DMS53 (cell line): ENCODE results near the gene ZNF511.
"Not testable (repeated sequence)": the region's sequence is repeated elsewhere in the genome, so short reads cannot be mapped to it uniquely, and the experiment has no call there.

ENCODE experiments used
- DNase-seq: peaks from one replicate; lab custom pipeline; 2025; lab: John Stamatoyannopoulos, UW

The ZNF511 gene, protein sequence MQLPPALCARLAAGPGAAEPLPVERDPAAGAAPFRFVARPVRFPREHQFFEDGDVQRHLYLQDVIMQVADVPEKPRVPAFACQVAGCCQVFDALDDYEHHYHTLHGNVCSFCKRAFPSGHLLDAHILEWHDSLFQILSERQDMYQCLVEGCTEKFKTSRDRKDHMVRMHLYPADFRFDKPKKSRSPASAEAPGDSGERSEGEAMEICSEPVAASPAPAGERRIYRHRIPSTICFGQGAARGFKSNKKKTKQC

GRCh38 chr10:133308421-133309099 is at the start of gene ZNF511, which contains the start of gene TUBGCP2:
Gene ZNF511 (plus strand): TSS chr10:133308914. CDS start chr10:133308944, 30 bp downstream.
Gene TUBGCP2 (minus strand): TSS chr10:133308872. CDS start chr10:133302941, 5,931 bp downstream.
- DNase-seq, result peak; percentile 90

GRCh38 chr10:133259602-133259989 is 49.1 kb upstream of the ZNF511 start:
- no peak for DNase-seq

DNA sequence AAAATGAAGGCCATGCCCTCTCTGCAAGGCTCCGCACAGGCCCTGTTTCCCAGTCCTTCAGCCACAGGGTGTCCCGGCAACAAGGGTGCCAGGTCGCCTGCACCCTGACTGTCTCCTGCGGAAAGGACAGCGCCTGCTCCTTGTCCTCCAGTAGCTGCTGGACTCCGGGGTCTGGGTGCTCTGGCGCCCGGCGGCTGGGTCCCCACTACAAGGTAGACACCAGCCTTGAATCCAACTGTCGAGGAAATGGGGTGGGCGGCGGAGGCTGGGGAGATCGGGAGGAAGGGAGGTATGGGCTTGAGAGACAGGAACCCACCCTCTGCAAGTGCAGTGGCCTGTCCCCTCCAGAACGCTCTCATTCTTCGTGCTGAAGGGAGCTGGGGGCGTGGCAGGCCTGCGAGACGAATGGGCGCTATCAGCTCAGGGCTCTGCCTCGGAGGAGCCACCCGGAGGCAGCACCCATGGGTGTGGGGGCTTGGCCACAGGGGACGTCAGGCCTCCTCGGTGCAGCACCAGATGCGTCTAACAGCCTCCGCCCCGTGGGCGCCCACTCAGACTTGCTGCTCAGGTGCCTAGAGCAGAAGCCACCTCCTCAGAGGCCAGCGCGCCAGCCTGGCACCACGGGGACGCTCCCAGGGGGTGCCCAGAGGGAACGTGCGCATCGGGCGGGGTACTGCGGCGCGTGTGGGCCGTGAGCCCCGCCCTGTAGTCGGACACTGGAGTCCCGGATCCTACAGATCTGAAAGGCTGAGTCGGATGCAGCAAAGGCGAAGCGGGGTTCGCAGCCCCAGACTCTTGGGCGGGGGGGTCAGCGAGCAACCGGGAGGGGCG is 47.6 kb upstream of the ZNF511 start:
- peak; percentile 67 for DNase-seq

DNA sequence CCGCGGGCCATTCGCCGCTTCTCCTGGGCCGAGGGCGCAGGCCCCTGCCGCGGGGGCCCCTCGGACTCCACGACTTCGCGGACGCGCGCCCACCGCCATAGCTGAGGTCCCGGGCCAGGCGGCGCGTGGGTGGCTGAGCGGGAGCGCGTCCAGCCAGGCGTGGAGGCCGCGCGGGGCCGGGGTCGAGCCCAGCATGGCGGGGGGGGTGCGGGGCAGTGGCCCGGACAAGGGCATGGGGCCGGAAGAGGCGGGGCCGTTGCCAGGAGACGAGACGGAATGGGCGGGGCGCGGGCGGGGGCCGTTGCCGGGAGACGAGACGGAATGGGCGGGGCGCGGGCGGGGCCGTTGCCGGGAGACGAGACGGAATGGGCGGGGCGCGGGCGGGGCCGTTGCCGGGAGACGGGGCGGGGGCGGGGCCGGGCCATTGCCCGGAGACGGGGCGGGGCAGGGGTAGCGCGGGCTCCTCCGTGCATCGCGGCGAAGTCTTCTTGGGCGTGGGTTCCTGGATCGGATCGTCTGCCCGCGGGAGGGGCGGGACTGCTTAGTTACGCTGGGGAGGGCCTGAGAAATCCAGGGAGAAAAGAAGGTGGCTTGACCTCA is 46.9 kb upstream of the ZNF511 start:
- peak; percentile 91 for DNase-seq

DNA sequence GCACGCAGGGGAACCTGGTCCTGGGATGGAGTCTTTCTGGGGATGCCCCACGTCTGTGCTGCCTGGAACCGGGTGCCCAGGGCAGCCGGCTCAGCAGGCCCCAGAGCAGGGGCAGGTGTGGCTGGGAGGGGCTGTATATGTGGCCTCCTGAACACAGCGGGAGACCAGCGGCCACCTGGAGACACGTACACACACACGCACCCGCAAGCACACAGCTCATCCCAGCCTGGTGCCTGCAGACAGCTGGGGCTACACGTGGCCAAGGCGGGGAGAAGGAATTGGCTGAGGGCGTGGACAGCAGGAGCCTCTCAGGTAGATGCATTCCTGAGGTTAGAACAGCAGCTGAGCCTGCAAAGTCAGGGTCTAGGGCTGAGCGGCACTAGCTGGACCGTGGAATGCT is 46.0 kb upstream of the ZNF511 start:
- peak; percentile 85 for DNase-seq

DNA sequence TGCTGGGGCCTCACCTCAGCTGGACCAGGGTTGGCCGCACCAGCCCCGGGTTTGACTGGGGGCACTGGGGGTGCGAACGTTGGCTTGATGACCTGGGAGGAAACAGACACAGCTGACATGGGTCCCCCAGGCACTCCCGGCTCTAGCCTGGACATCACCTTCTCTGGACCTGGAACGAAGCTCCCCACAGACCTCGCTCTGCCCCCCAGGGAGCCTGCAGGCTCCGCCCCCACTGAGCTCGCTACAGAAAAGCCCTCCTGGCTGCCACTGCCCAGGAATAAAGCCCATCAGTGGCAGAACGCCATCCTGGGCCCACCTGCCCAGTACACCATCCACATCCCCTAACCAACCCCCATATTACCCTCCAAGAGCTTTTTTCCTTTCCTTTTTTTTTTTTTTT is 45.0 kb upstream of the ZNF511 start:
- no peak for DNase-seq

- DNase-seq, result no peak
Measured at GRCh38 chr10:133264461-133264860, 44.3 kb upstream of the ZNF511 start.

- DNase-seq, result not testable (repeated sequence)
Measured at GRCh38 chr10:133265052-133265451, 43.7 kb upstream of the ZNF511 start.

GRCh38 chr10:133266056-133266795 is 42.5 kb upstream of the ZNF511 start:
- no peak for DNase-seq

- no peak for DNase-seq
Measured at GRCh38 chr10:133267293-133267692, 41.4 kb upstream of the ZNF511 start.

DNA sequence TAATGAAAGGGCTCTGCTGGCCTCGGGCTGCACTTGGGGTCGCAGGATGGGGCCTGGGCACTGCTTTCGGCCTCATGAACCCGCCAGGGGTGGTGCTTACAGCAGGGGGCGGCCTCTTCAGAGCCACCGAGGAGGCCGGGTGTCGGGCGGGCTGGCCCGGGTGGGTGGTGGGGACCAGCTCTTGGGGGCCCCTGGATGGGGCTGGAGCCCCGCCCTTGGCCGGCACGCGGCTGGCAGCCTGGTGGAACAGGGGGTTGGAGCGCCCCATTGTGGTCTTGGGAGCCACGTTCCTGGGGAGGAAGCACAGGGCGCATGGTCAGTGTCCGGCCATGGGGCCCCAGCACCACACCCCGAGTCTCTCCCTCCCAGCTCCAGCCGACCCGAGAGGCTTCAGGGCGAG is 40.9 kb upstream of the ZNF511 start:
- DNase-seq, result no peak

DNA sequence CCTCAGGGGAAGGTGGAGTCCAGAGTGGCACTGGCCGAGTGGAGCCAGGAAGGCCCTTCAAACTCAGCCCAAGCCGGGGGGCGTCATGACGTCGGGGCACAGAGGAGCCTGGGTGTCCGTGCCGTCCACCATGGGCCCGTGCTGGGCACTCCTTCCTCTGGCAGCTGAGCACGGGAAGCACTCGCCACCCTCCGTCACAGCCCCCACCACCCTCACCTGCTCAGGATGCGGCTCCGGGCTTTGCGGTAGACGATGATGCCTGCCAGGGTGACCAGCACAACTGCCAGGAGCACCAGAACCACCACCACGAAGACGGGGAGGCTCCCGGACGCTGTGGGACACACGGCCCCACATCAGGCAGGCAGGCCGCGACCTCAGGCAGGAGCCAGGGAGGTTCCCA is 40.2 kb upstream of the ZNF511 start:
- no peak for DNase-seq

- DNase-seq, result no peak
Measured at GRCh38 chr10:133269367-133269766, 39.3 kb upstream of the ZNF511 start.

GRCh38 chr10:133270204-133270603 is 38.5 kb upstream of the ZNF511 start:
- DNase-seq, result no peak

DNA sequence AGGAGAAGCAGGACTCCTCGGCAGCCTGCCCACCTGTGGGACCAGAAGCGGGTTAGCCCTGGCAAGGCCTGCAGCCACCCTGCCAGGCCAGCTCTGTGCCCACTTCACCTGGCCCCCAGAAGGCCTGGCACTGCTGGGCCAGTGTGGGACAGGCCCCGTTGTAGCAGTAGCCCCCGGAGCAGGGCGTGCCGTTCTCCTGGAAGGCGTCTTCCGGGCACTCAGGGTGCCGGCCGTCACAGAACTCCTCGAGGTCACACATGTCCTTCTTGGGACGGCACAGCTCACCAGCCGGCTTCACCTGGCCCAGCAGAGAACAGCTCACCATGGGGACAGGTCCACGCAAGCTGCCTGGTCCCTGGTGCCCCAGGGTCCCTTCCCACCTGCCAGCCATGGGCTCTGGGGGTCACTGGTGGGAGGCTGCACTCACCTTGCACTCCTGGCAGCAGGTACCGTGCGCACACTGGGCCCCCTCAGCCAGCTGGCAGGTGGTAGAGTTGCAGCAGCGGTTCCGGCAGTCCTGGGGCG is 37.9 kb upstream of the ZNF511 start:
- DNase-seq, result no peak

DNA sequence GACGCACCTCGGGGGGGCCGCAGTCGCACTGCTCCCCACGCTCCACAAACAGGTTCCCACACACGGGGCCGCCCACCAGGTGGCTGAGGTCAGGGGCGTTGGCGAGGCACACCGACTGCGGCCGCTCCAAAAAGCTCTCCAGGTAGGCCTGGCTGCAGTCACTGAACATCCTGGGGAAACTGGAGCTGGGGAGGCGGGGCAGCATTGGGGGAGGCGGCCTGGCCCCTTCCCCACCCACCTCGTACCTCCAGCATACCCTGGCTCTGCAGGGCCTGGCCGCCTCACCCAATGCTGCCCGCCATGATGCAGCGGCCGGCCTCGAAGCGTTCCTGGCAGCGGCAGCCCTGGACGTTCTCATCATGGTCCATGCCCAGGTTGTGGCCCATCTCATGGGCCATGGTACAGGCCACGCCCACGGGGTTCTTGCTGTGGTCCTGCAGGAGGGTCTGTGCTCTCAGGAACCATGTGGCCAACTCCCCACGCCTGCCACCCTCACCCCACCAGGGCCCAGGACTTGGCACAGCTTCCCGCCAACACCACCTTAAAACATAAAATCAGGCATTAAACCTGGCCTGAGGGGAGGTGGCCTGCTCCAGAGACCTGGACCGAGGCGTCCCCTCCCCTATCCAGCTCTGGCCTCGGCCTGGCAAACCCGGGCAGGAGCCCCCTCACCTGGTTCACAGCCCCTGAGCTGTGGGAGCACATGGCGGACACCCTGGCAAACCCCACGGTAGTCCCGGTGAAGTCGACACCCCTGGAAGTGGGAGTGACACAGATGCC is 37.0 kb upstream of the ZNF511 start:
- no peak for DNase-seq

GRCh38 chr10:133272301-133272963 is 36.3 kb upstream of the ZNF511 start:
- no peak for DNase-seq

GRCh38 chr10:133272964-133273420 is 35.7 kb upstream of the ZNF511 start:
- no peak for DNase-seq

GRCh38 chr10:133273534-133274143 is 35.1 kb upstream of the ZNF511 start:
- peak; percentile 28 for DNase-seq
